ENCODE results near the gene ARID4A. TPM values are rescaled to one million over a fixed set of nuclear protein-coding genes. Genes with fewer than 3 reads are reported as not detected.
A peak's percentile ranks its signal among the peaks of the same experiment; 100 is the strongest.
"Not testable (repeated sequence)": the region's sequence is repeated elsewhere in the genome, so short reads cannot be mapped to it uniquely, and the experiment has no call there.

The ARID4A gene
- total RNA-seq, 1 donor from 2014 or later, result 20.3 TPM

DNA sequence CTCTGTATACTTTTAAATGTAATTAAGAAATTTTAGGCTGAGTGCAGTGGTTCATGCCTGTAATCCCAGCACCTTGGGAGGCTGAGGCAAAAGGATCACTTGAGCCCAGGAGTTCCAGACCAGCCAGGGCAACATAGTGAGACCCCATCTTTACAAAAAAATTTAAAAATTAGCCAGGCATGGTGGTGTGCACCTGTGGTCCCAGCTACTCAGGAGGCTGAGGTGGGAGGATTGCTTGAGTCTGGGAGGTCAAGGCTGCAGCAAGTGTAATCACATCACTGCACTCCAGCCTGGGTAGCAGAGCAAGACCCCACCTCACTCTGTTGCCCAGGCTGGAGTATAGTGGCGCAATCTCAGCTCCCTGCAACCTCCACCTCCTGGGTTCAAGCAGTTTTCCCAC, 63.9 kb downstream of the ARID4A start:
- H3K36me3 Mint-ChIP-seq (ENCODE audit: low read depth), result peaks cover 29% of the 10 kb centered on the region
- H3K27me3 Mint-ChIP-seq; H3K4me1 Mint-ChIP-seq; H3K9me3 Mint-ChIP-seq; H3K4me3 Mint-ChIP-seq; DNase-seq; H3K27ac Mint-ChIP-seq; intact Hi-C loops (cut with micrococcal nuclease): not testable (repeated sequence)

GRCh38 chr14:58362798-58363412, 64.5 kb downstream of the ARID4A start:
- H3K9me3 Mint-ChIP-seq, result no peaks in the 10 kb centered on the region
- DNase-seq, result peak; percentile 59
- no peak overlapping the region for H3K4me3 Mint-ChIP-seq
- no peak overlapping the region for H3K27ac Mint-ChIP-seq
- H3K36me3 Mint-ChIP-seq (ENCODE audit: low read depth), result peaks cover 33% of the 10 kb centered on the region
- intact Hi-C loops (cut with micrococcal nuclease), result loop anchor here (1.0 kb wide), 1 partner anchor 255 kb away; no protein-coding TSS in a partner anchor
- peaks cover 6% of the 10 kb centered on the region for H3K4me1 Mint-ChIP-seq
- no peaks in the 10 kb centered on the region for H3K27me3 Mint-ChIP-seq

DNA sequence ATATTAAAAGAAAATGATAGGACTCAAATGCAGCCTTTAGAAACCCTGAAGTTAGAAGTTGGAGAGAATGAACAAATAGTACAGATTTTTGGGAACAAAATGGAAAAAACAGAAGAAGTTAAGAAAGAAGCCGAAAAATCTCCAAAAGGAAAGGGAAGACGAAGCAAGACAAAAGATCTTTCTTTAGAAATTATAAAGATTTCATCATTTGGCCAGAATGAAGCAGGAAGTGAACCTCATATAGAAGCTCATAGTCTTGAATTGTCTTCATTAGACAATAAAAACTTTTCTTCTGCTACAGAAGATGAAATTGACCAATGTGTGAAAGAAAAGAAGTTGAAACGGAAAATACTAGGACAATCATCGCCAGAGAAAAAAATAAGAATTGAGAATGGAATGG, 66.0 kb downstream of the ARID4A start:
- DNase-seq, result no peak
- H3K4me3 Mint-ChIP-seq, result no peak overlapping the region
- peaks cover 6% of the 10 kb centered on the region for H3K4me1 Mint-ChIP-seq
- no peaks in the 10 kb centered on the region for H3K9me3 Mint-ChIP-seq
- H3K36me3 Mint-ChIP-seq (ENCODE audit: low read depth), result peaks cover 39% of the 10 kb centered on the region
- H3K27me3 Mint-ChIP-seq, result no peaks in the 10 kb centered on the region
- H3K27ac Mint-ChIP-seq, result no peak overlapping the region
- intact Hi-C loops (cut with micrococcal nuclease), result no loop called here

DNA sequence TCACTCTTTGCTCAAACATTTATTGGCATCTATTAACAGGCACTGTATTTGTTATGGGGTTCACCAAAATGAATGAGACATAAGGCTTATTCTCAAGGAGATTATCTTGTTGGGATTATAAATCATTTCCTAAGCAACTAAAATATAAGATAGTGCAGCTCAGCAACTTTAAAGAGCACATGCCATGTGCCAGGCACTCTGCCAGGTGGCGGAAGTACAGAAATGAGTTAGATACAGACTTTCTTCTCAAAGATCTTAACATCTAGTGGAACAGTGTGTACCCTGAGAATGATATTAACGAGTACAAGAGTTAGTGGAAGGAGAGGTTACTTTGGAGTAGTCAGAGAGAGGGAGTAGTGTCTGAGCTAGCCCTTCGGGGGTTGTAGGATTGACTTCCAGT, 68.9 kb downstream of the ARID4A start:
- H3K27ac Mint-ChIP-seq, result no peak overlapping the region
- no peaks in the 10 kb centered on the region for H3K27me3 Mint-ChIP-seq
- H3K4me3 Mint-ChIP-seq, result no peak overlapping the region
- peaks cover 6% of the 10 kb centered on the region for H3K4me1 Mint-ChIP-seq
- no peaks in the 10 kb centered on the region for H3K9me3 Mint-ChIP-seq
- no peak for DNase-seq
- intact Hi-C loops (cut with micrococcal nuclease), result no loop called here
- H3K36me3 Mint-ChIP-seq (ENCODE audit: low read depth), result peaks cover 42% of the 10 kb centered on the region

- Mint-ChIP-seq H3K27me3 (no peaks in the 10 kb centered on the region), H3K27ac (no peak overlapping the region)
- intact Hi-C loops (cut with micrococcal nuclease), result no loop called here
These were observed 70.6 kb downstream of the ARID4A start for GRCh38 chr14:58368956-58369355.

GRCh38 chr14:58376791-58377190, 78.4 kb downstream of the ARID4A start:
- Mint-ChIP-seq H3K4me1 (peaks cover 5% of the 10 kb centered on the region), H3K27ac (no peak overlapping the region), H3K9me3 (no peaks in the 10 kb centered on the region), H3K27me3 (no peaks in the 10 kb centered on the region), H3K4me3 (no peak overlapping the region), H3K36me3 (ENCODE audit: low read depth) (peaks cover 36% of the 10 kb centered on the region)
- DNase-seq, result no peak
- intact Hi-C loops (cut with micrococcal nuclease), result no loop called here

More at GRCh38 chr14:58368956-58369355, 70.6 kb downstream of the ARID4A start:
- peaks cover 43% of the 10 kb centered on the region for H3K36me3 Mint-ChIP-seq (ENCODE audit: low read depth)
- DNase-seq, result no peak
- no peaks in the 10 kb centered on the region for H3K9me3 Mint-ChIP-seq
- H3K4me1 Mint-ChIP-seq, result peaks cover 6% of the 10 kb centered on the region
- H3K4me3 Mint-ChIP-seq, result no peak overlapping the region

- peaks cover 2% of the 10 kb centered on the region for H3K27me3 Mint-ChIP-seq
- no peaks in the 10 kb centered on the region for H3K9me3 Mint-ChIP-seq
- intact Hi-C loops (cut with micrococcal nuclease), result no loop called here
- H3K4me1 Mint-ChIP-seq, result peaks cover 9% of the 10 kb centered on the region
- no peak for DNase-seq
- H3K27ac Mint-ChIP-seq, result no peak overlapping the region
- peaks cover 2% of the 10 kb centered on the region for H3K36me3 Mint-ChIP-seq (ENCODE audit: low read depth)
- H3K4me3 Mint-ChIP-seq, result no peak overlapping the region
These were observed 92.5 kb downstream of the ARID4A start for GRCh38 chr14:58390830-58391229.

- peak overlapping the region; percentile 65 for H3K4me3 Mint-ChIP-seq
- no peak for DNase-seq
- H3K4me1 Mint-ChIP-seq, result peaks cover 12% of the 10 kb centered on the region
- intact Hi-C loops (cut with micrococcal nuclease), result loop anchor here (5.0 kb wide), 1 partner anchor 63 kb away; no protein-coding TSS in a partner anchor
- H3K9me3 Mint-ChIP-seq, result no peaks in the 10 kb centered on the region
- peaks cover 2% of the 10 kb centered on the region for H3K27me3 Mint-ChIP-seq
- H3K27ac Mint-ChIP-seq, result peak overlapping the region; percentile 51
- no peaks in the 10 kb centered on the region for H3K36me3 Mint-ChIP-seq (ENCODE audit: low read depth)
These were observed 97.1 kb downstream of the ARID4A start for GRCh38 chr14:58395562-58395811.

DNA sequence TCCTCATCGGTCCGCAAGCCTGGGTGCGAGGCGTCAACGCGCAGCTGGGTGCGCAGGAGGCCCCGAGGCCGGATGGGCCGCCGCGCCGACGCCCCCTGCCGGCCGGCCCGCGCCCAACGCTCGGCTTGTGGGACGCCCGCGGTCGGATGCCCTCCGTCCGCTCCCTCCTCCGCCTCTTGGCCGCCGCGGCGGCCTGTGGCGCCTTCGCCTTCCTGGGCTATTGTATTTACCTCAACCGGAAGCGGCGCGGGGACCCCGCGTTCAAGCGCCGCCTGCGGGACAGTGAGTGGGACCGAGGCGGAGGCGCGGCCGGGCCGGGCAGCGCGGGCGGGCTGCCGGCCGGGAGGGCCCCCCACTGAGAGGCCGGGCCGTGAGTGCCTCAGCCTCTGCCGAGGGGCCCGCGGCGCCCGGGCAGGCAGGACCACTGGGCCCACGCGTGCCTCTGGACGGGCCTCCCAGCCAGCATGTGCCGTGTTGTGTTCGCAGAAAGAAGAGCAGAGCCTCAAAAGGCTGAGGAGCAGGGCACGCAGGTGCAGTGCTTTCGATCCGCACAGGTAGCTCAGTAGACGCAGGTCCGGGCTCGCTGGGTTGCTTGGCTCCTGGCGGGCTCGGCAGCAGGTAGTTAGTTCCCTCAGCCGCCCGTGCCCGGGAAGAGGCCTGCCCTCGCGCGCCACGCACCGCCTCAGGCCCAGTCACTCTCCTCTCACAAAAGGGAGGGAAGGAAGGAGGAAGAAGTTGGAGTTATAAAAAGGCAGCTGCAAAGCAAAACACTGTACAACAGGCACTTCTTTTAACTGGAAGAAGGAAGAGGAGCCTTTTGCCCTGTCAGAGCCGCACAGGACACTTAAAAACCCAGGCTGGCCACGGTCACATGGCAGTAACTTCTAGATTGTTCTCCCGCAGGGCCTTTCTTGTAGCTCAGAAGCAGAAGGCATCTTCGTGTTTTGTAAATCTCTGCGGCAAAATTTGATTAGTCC, 97.7 kb downstream of the ARID4A start, which contains the start of gene TOMM20L:
TOMM20L (plus strand) TSS at position 119 of the 977 bp plus-strand sequence; CDS start at position 147, 28 bp downstream.
- Mint-ChIP-seq H3K36me3 (ENCODE audit: low read depth) (no peaks in the 10 kb centered on the region), H3K4me1 (peaks cover 11% of the 10 kb centered on the region)
- peak; percentile 94 for DNase-seq

DNA sequence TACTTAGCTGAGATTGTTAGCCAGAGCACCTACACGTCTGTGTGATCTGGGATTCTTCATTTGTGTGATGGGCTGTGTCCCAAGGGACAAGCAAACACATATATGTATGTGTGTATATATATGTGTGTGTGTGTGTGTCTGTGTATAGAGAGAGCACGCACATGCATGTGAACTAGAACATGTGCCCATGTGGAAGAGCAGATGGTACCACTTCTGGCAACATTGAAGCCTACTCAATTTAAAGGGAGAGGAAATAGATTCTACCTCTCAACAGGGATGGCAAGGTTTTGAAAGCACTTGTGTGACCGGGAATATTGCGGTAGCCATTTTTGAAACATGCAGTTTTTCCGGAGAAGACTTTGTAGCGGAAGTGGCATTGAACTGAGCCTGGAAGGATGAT, 98.8 kb downstream of the ARID4A start:
- no peak overlapping the region for H3K27ac Mint-ChIP-seq
- no peak overlapping the region for H3K4me3 Mint-ChIP-seq
- peaks cover 3% of the 10 kb centered on the region for H3K36me3 Mint-ChIP-seq (ENCODE audit: low read depth)
- intact Hi-C loops (cut with micrococcal nuclease), result loop anchor here (1.0 to 5.0 kb wide), 2 partner anchors 65 to 289 kb away; no protein-coding TSS in a partner anchor
- DNase-seq, result no peak
- H3K27me3 Mint-ChIP-seq, result peaks cover 2% of the 10 kb centered on the region
- H3K4me1 Mint-ChIP-seq, result peaks cover 8% of the 10 kb centered on the region
- H3K9me3 Mint-ChIP-seq, result no peaks in the 10 kb centered on the region

More for the DNA sequence above, 97.7 kb downstream of the ARID4A start, which contains the start of gene TOMM20L:
- intact Hi-C loops (cut with micrococcal nuclease), result loop anchor here (1.0 to 5.0 kb wide), 2 partner anchors 31 to 64 kb away; partner anchors contain the start of genes KIAA0586 and TIMM9
- peak within 1 kb of the TSS; percentile 51 for H3K27ac Mint-ChIP-seq
- H3K27me3 Mint-ChIP-seq, result peaks cover 2% of the 10 kb centered on the region
- no peaks in the 10 kb centered on the region for H3K9me3 Mint-ChIP-seq
- peak within 1 kb of the TSS; percentile 76 for H3K4me3 Mint-ChIP-seq

GRCh38 chr14:58398495-58398894, 100.1 kb downstream of the ARID4A start:
- H3K27me3 Mint-ChIP-seq, result peaks cover 2% of the 10 kb centered on the region
- H3K9me3 Mint-ChIP-seq, result no peaks in the 10 kb centered on the region
- no peak overlapping the region for H3K27ac Mint-ChIP-seq
- intact Hi-C loops (cut with micrococcal nuclease), result loop anchor here (5.0 kb wide), 1 partner anchor 66 kb away; no protein-coding TSS in a partner anchor
- H3K36me3 Mint-ChIP-seq (ENCODE audit: low read depth), result peaks cover 3% of the 10 kb centered on the region
- no peak overlapping the region for H3K4me3 Mint-ChIP-seq
- H3K4me1 Mint-ChIP-seq, result peaks cover 8% of the 10 kb centered on the region
- DNase-seq, result no peak

DNA sequence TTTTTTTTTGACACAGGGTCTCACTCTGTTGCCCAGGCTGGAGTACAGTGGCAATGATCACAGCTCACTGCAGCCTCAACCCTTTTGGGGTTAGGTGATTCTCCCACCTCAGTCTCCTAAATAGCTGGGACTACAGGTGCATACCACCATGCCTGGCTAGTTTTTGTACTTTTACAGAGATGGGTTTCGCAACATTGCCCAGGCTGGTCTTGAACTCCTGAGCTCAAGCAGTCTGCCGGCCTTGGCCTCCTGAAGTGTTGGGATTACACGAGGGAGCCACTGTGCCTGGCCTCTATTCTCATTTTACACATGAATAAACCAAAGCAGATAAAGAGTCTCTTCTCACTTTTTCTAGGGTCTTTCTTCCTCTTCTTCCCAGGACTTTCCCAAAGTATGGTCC, 100.5 kb downstream of the ARID4A start:
- peaks cover 3% of the 10 kb centered on the region for H3K36me3 Mint-ChIP-seq (ENCODE audit: low read depth)
- intact Hi-C loops (cut with micrococcal nuclease), result loop anchor here (5.0 kb wide), 1 partner anchor 67 kb away; no protein-coding TSS in a partner anchor
- DNase-seq, result no peak
- no peak overlapping the region for H3K4me3 Mint-ChIP-seq
- no peak overlapping the region for H3K27ac Mint-ChIP-seq
- H3K27me3 Mint-ChIP-seq, result no peaks in the 10 kb centered on the region
- peaks cover 8% of the 10 kb centered on the region for H3K4me1 Mint-ChIP-seq
- no peaks in the 10 kb centered on the region for H3K9me3 Mint-ChIP-seq

DNA sequence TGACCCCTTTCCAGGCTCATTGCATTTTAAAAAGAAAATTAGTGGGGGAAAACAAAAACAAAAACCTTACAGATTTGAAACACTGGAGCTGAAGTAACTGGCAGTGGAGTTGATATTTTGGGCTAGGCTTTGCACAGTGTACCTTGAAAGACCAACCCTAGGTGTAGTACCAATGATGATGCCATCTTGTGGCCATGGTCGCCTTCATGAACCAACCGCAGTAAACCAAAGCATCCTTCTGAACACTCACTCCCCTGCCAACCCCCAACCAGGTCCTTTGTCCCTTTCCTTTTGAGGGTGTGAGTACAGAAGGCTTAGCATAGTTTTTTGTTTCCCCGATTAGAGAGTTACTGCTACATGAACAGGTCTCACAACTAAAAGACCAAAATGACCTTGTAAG, 103.2 kb downstream of the ARID4A start:
- DNase-seq, result no peak
- Mint-ChIP-seq H3K4me3 (no peak overlapping the region), H3K27ac (no peak overlapping the region), H3K27me3 (no peaks in the 10 kb centered on the region), H3K4me1 (peaks cover 2% of the 10 kb centered on the region), H3K36me3 (ENCODE audit: low read depth) (peaks cover 6% of the 10 kb centered on the region), H3K9me3 (no peaks in the 10 kb centered on the region)
- intact Hi-C loops (cut with micrococcal nuclease), result no loop called here

DNA sequence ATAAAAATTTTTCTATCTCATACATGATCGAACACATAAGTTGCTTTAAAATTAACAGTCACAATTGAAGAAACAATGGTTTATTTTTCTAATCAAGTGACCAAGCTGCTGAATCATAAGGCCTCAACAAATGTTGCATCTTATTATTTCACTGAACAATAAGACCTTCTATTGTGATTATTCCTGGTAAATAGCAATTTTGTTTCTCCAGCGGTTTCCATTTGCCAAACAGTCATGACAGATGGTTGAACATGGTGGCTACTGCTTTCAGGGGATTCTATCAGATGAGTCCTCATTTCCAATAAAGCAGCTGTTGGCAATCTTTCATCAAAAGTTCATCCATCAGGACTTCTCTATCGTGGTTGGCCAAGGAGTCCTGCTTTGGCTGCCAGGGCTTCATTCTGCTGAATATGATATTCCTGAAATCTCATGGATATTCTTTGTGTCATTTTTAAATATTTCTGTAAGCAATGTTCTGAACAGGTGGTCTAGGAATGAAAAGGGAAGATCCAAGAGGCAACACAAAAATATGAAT, 110.4 kb downstream of the ARID4A start:
- peaks cover 41% of the 10 kb centered on the region for H3K36me3 Mint-ChIP-seq (ENCODE audit: low read depth)
- no peak overlapping the region for H3K27ac Mint-ChIP-seq
- no peak overlapping the region for H3K4me3 Mint-ChIP-seq
- intact Hi-C loops (cut with micrococcal nuclease), result no loop called here
- DNase-seq, result no peak
- H3K27me3 Mint-ChIP-seq, result no peaks in the 10 kb centered on the region
- no peaks in the 10 kb centered on the region for H3K9me3 Mint-ChIP-seq
- H3K4me1 Mint-ChIP-seq, result no peaks in the 10 kb centered on the region
